KOPT-K1 (cell line): ENCODE measurements around the gene ZNF827.

ENCODE experiments used
- H3K27ac ChIP-seq: fragments of 200-600 bp; sonication (generic); 2 replicates; pipeline ENCODE4 v1.5.1; 2016; ENCODE audit warnings: antibody characterized with exemption, mild to moderate bottlenecking, low read depth, low read length; ENCODE audit not compliant: poor library complexity, severe bottlenecking
- H3K36me3 ChIP-seq: fragments of 200-600 bp; sonication (generic); 2 replicates; pipeline ENCODE4 v1.5.1; 2017; ENCODE audit warnings: antibody characterized with exemption, mild to moderate bottlenecking, low read length, moderate library complexity; ENCODE audit not compliant: insufficient read depth
- H3K9me3 ChIP-seq: fragments of 200-600 bp; sonication (generic); 2 replicates; pipeline ENCODE4 v1.5.1; 2017; ENCODE audit warnings: antibody characterized with exemption, low read length, mild to moderate bottlenecking; ENCODE audit not compliant: insufficient read depth, poor library complexity, severe bottlenecking

Gene ZNF827

GRCh38 chr4:145909281-145909715, 29.3 kb downstream of the ZNF827 start:
- H3K36me3 ChIP-seq = no peaks in the 10 kb centered on the region
- H3K27ac ChIP-seq = no peak overlapping the region
- H3K9me3 ChIP-seq = no peaks in the 10 kb centered on the region

- Histone ChIP-seq H3K9me3 (no peaks in the 10 kb centered on the region), H3K27ac (no peak overlapping the region), H3K36me3 (peaks cover 1% of the 10 kb centered on the region; the same call in 1 of the 2 replicates)
Measured at GRCh38 chr4:145907812-145908211, 30.8 kb downstream of the ZNF827 start.

- Histone ChIP-seq H3K36me3 (peaks cover 5% of the 10 kb centered on the region), H3K9me3 (no peaks in the 10 kb centered on the region), H3K27ac (no peak overlapping the region)
Measured at GRCh38 chr4:145907390-145907789, 31.2 kb downstream of the ZNF827 start.

- no peak overlapping the region for H3K27ac ChIP-seq
- H3K36me3 ChIP-seq = peaks cover 15% of the 10 kb centered on the region
- no peaks in the 10 kb centered on the region for H3K9me3 ChIP-seq
Measured at GRCh38 chr4:145904413-145905177, 34.0 kb downstream of the ZNF827 start.

- H3K9me3 ChIP-seq = no peaks in the 10 kb centered on the region
- peaks cover 15% of the 10 kb centered on the region for H3K36me3 ChIP-seq
- no peak overlapping the region for H3K27ac ChIP-seq
Measured at GRCh38 chr4:145902522-145902921, 36.1 kb downstream of the ZNF827 start.

- Histone ChIP-seq H3K36me3 (peaks cover 15% of the 10 kb centered on the region), H3K27ac (no peak overlapping the region), H3K9me3 (no peaks in the 10 kb centered on the region)
Measured at GRCh38 chr4:145899886-145900460, 38.6 kb downstream of the ZNF827 start.

- no peak overlapping the region for H3K27ac ChIP-seq
Measured at GRCh38 chr4:145898926-145899531, 39.6 kb downstream of the ZNF827 start.

GRCh38 chr4:145898466-145898865, 40.2 kb downstream of the ZNF827 start:
- peaks cover 15% of the 10 kb centered on the region for H3K36me3 ChIP-seq
- no peak overlapping the region for H3K27ac ChIP-seq
- H3K9me3 ChIP-seq = no peaks in the 10 kb centered on the region

More at GRCh38 chr4:145898926-145899531, 39.6 kb downstream of the ZNF827 start:
- Histone ChIP-seq H3K9me3 (no peaks in the 10 kb centered on the region), H3K36me3 (peaks cover 15% of the 10 kb centered on the region)

GRCh38 chr4:145895056-145895455, 43.6 kb downstream of the ZNF827 start:
- H3K9me3 ChIP-seq = no peaks in the 10 kb centered on the region
- H3K27ac ChIP-seq = no peak overlapping the region
- no peaks in the 10 kb centered on the region for H3K36me3 ChIP-seq

GRCh38 chr4:145891958-145892357, 46.7 kb downstream of the ZNF827 start:
- Histone ChIP-seq H3K27ac (no peak overlapping the region), H3K36me3 (no peaks in the 10 kb centered on the region), H3K9me3 (no peaks in the 10 kb centered on the region)

- Histone ChIP-seq H3K36me3 (0 out of 2 replicates have a peak, but pooled peaks cover 5% of the 10 kb centered on the region), H3K27ac (no peak overlapping the region), H3K9me3 (no peaks in the 10 kb centered on the region)
Measured at GRCh38 chr4:145890689-145891088, 47.9 kb downstream of the ZNF827 start.

- H3K27ac ChIP-seq = no peak overlapping the region
- peaks cover 10% of the 10 kb centered on the region; the same call in 1 of the 2 replicates for H3K36me3 ChIP-seq
- H3K9me3 ChIP-seq = no peaks in the 10 kb centered on the region
Measured at GRCh38 chr4:145888393-145888792, 50.2 kb downstream of the ZNF827 start.

- H3K9me3 ChIP-seq = no peaks in the 10 kb centered on the region
- H3K27ac ChIP-seq = no peak overlapping the region
- peaks cover 10% of the 10 kb centered on the region; the same call in 1 of the 2 replicates for H3K36me3 ChIP-seq
Measured at GRCh38 chr4:145887241-145887991, 51.2 kb downstream of the ZNF827 start.

GRCh38 chr4:145886871-145887240, 51.8 kb downstream of the ZNF827 start:
- H3K27ac ChIP-seq = no peak overlapping the region
- H3K9me3 ChIP-seq = no peaks in the 10 kb centered on the region
- H3K36me3 ChIP-seq = peaks cover 10% of the 10 kb centered on the region; the same call in 1 of the 2 replicates

GRCh38 chr4:145885666-145886065, 53.0 kb downstream of the ZNF827 start:
- Histone ChIP-seq H3K27ac (no peak overlapping the region), H3K36me3 (peaks cover 10% of the 10 kb centered on the region; the same call in 1 of the 2 replicates), H3K9me3 (no peaks in the 10 kb centered on the region)
